ENCODE results near the gene DRD3. TPM values are rescaled to one million over a fixed set of nuclear protein-coding genes. Genes with fewer than 3 reads are reported as not detected.

DRD3 gene
- total RNA-seq, 2 experiments from 2014 or later: not detected

GRCh38 chr3:114119776-114120175 lies 59.1 kb downstream of the DRD3 start:
- intact Hi-C loops (cut with micrococcal nuclease; ENCODE audit: unreplicated experiment): loop anchor here (10.0 kb wide), 1 partner anchor 55 kb away; the partner anchor contains the start of gene DRD3
- ChIA-PET POLR2A (interaction anchor here (1.5 kb wide), 1 partner anchor 257 kb away, joined by 3 read pairs; no protein-coding TSS in a partner anchor), CTCF (ENCODE audit: unreplicated experiment) (no interaction called here)
- Histone ChIP-seq H3K4me1 (ENCODE audit: insufficient read depth, low read length, poor library complexity, severe bottlenecking) (no peaks in the 10 kb centered on the region), H4K20me1 (ENCODE audit: insufficient read depth, low read length) (no peaks in the 10 kb centered on the region), H3K79me2 (ENCODE audit: insufficient read depth, low read depth, low read length) (no peaks in the 10 kb centered on the region), H3K9me2 (ENCODE audit: insufficient read depth, low read length) (no peaks in the 10 kb centered on the region), H3K9me3 (ENCODE audit: low read length) (no peaks in the 10 kb centered on the region), H3K4me3 (ENCODE audit: low read depth, low read length, poor library complexity, severe bottlenecking) (no peak overlapping the region), H3K27ac (ENCODE audit: low read depth, low read length, poor library complexity, severe bottlenecking) (no peak overlapping the region), H2AFZ (ENCODE audit: low read length) (no peak overlapping the region), H3K36me3 (ENCODE audit: insufficient read depth, low read length) (no peaks in the 10 kb centered on the region), H3K4me2 (ENCODE audit: low read length) (no peak overlapping the region)
- TF ChIP-seq EZH2phosphoT487 (IDR thresholded peaks at IDR 0.05; ENCODE audit: borderline replicate concordance, low read depth, low read length): no peak
- no peak for TF ChIP-seq CTCF (conservative IDR thresholded peaks at IDR 0.05; ENCODE audit: low read length)
- no peak for DNase-seq (ENCODE audit: low spot score)
- no TSS peak for BruUV-seq (replicated peaks)

DNA sequence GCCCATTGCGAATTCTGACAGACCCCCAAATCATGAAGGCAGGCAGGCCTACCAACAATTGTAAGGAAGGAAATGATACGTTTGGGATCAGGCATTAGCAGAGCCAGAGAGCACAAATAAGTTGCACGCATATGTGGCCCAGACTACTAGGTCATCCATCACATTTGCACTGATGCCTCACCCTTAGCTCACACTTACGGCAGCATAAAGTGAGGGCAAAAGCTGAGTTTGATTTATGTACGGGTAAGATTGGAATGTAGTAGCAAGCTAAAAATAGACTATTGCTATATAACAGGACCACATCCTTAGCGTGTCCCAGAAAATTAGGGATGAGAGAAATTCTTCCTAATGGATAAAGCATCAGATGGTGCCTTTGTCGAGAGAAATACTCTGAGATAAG lies 63.7 kb downstream of the DRD3 start:
- Histone ChIP-seq H3K36me3 (ENCODE audit: insufficient read depth, low read length) (no peaks in the 10 kb centered on the region), H3K9me2 (ENCODE audit: insufficient read depth, low read length) (no peaks in the 10 kb centered on the region), H3K27ac (ENCODE audit: low read depth, low read length, poor library complexity, severe bottlenecking) (no peak overlapping the region), H3K4me2 (ENCODE audit: low read length) (no peak overlapping the region), H2AFZ (ENCODE audit: low read length) (no peak overlapping the region), H3K79me2 (ENCODE audit: insufficient read depth, low read depth, low read length) (no peaks in the 10 kb centered on the region), H4K20me1 (ENCODE audit: insufficient read depth, low read length) (no peaks in the 10 kb centered on the region), H3K4me1 (ENCODE audit: insufficient read depth, low read length, poor library complexity, severe bottlenecking) (no peaks in the 10 kb centered on the region), H3K9me3 (ENCODE audit: low read length) (no peaks in the 10 kb centered on the region), H3K4me3 (ENCODE audit: low read depth, low read length, poor library complexity, severe bottlenecking) (no peak overlapping the region)
- ChIA-PET POLR2A (no interaction called here), CTCF (ENCODE audit: unreplicated experiment) (no interaction called here)
- DNase-seq (ENCODE audit: low spot score): no peak
- intact Hi-C loops (cut with micrococcal nuclease; ENCODE audit: unreplicated experiment): loop anchor here (10.0 kb wide), 1 partner anchor 60 kb away; the partner anchor contains the start of gene DRD3
- no TSS peak for BruUV-seq (replicated peaks)
- TF ChIP-seq EZH2phosphoT487 (IDR thresholded peaks at IDR 0.05; ENCODE audit: borderline replicate concordance, low read depth, low read length): no peak
- TF ChIP-seq CTCF (conservative IDR thresholded peaks at IDR 0.05; ENCODE audit: low read length): no peak

GRCh38 chr3:114114719-114115118 lies 64.1 kb downstream of the DRD3 start:
- no peaks in the 10 kb centered on the region for H3K9me2 ChIP-seq (ENCODE audit: insufficient read depth, low read length)
- no peak overlapping the region for H3K27ac ChIP-seq (ENCODE audit: low read depth, low read length, poor library complexity, severe bottlenecking)
- no peak for TF ChIP-seq EZH2phosphoT487 (IDR thresholded peaks at IDR 0.05; ENCODE audit: borderline replicate concordance, low read depth, low read length)
- TF ChIP-seq CTCF (conservative IDR thresholded peaks at IDR 0.05; ENCODE audit: low read length): no peak
- ChIA-PET CTCF (ENCODE audit: unreplicated experiment) (no interaction called here), POLR2A (interaction anchor here (0.5 kb wide), 1 partner anchor 60 kb away, joined by 3 read pairs; no protein-coding TSS in a partner anchor)
- no peaks in the 10 kb centered on the region for H3K79me2 ChIP-seq (ENCODE audit: insufficient read depth, low read depth, low read length)
- no TSS peak for BruUV-seq (replicated peaks)
- no peak overlapping the region for H3K4me2 ChIP-seq (ENCODE audit: low read length)
- H3K9me3 ChIP-seq (ENCODE audit: low read length): no peaks in the 10 kb centered on the region
- no peak overlapping the region for H2AFZ ChIP-seq (ENCODE audit: low read length)
- DNase-seq (ENCODE audit: low spot score): no peak
- H4K20me1 ChIP-seq (ENCODE audit: insufficient read depth, low read length): no peaks in the 10 kb centered on the region
- H3K4me3 ChIP-seq (ENCODE audit: low read depth, low read length, poor library complexity, severe bottlenecking): no peak overlapping the region
- intact Hi-C loops (cut with micrococcal nuclease; ENCODE audit: unreplicated experiment): loop anchor here (10.0 kb wide), 1 partner anchor 60 kb away; the partner anchor contains the start of gene DRD3
- H3K36me3 ChIP-seq (ENCODE audit: insufficient read depth, low read length): no peaks in the 10 kb centered on the region
- H3K4me1 ChIP-seq (ENCODE audit: insufficient read depth, low read length, poor library complexity, severe bottlenecking): no peaks in the 10 kb centered on the region
